A549 (cell line): ENCODE measurements around the gene TRAPPC6A. TPM values are rescaled to one million over a fixed set of nuclear protein-coding genes. Genes with fewer than 3 reads are reported as not detected.

ENCODE experiments used
- ATAC-seq, 2 experiments: fragments of 200-7000 bp in 1 of 2; fragments of >200 bp in 1 of 2; cut with Nextera tagmentation in 1 of 2; cut with Tn5 transposase in 1 of 2; 3 replicates each; pipeline versions ENCODE4 v1.8.0 to v1.9.1; 2018 to 2020; ENCODE audit warnings: mild to moderate bottlenecking in 1 of 2, moderate library complexity in 1 of 2
- CTCF ChIA-PET: fragments of 300-600 bp; sonication (Branson Sonifier 250); formaldehyde crosslinking; extraction: SDS; loops from one replicate; lab custom pipeline; 2021; ENCODE audit warnings: antibody characterized with exemption, inconsistent platforms; lab: Yijun Ruan, JAX
- POLR2A ChIA-PET: fragments of 350-600 bp; formaldehyde crosslinking; extraction: SDS; loops from one replicate; lab custom pipeline; 2021; ENCODE audit warnings: antibody characterized with exemption, inconsistent platforms; lab: Yijun Ruan, JAX
- DNase-seq, 2 experiments: peaks; one replicate each; pipeline versions ENCODE4 v3.0.0 to v3.0.0-alpha.2; 2011 to 2016; ENCODE audit warnings: low read depth in 1 of 2, low spot score in 1 of 2
- FAIRE-seq: peaks from 2 replicates; lab custom pipeline; 2011; peaks lifted over from hg19 to GRCh38; lab: Jason Lieb, UNC
- H3K27ac ChIP-seq, 2 experiments: fragments of >200 bp; sonication (Bioruptor Twin); formaldehyde crosslinking; 3 replicates each; pipeline ENCODE4 v1.5.1; 2016 to 2017
- H3K4me1 ChIP-seq: fragments of >200 bp; sonication (Bioruptor Twin); formaldehyde crosslinking; 3 replicates; pipeline ENCODE4 v1.6.1; 2016
- H3K4me2 ChIP-seq: fragments of >200 bp; sonication (Bioruptor Twin); formaldehyde crosslinking; 3 replicates; pipeline ENCODE4 v1.6.1; 2016
- H3K4me3 ChIP-seq: fragments of >200 bp; sonication (Bioruptor Twin); formaldehyde crosslinking; 3 replicates; pipeline ENCODE4 v1.5.1; 2016
- H3K9me3 ChIP-seq: fragments of >200 bp; sonication (Bioruptor Twin); formaldehyde crosslinking; 3 replicates; pipeline ENCODE4 v1.6.1; 2016
- ATOH8 ChIP-seq: fragments of 250-450 bp; sonication (Bioruptor Pico); IDR thresholded peaks from 2 replicates; pipeline ENCODE4 v1.5.0; 2020; ENCODE audit warnings: low read depth, mild to moderate bottlenecking, moderate library complexity
- BCL3 ChIP-seq: fragments of >200 bp; sonication (Bioruptor Twin); formaldehyde crosslinking; IDR thresholded peaks from 3 replicates; pipeline ENCODE4 v1.6.1; 2016
- BHLHE40 ChIP-seq: IDR thresholded peaks from 2 replicates; pipeline ENCODE4 v1.6.1; 2012; ENCODE audit warnings: low read depth, low read length, inconsistent platforms
- CBX8 ChIP-seq: fragments of 200-600 bp; sonication (generic); IDR thresholded peaks from 2 replicates; pipeline ENCODE4 v1.6.1; 2016
- CEBPB ChIP-seq, 2 experiments: fragments of >200 bp in 1 of 2; sonication (Bioruptor Twin) in 1 of 2; formaldehyde crosslinking in 1 of 2; IDR thresholded peaks; 2 replicates each; pipeline ENCODE4 v1.6.1; 2012 to 2016
- CHD2 ChIP-seq: fragments of 150-350 bp; IDR thresholded peaks from 2 replicates; pipeline ENCODE4 v1.6.1; 2014; ENCODE audit warnings: low read length; ENCODE audit not compliant: partially characterized antibody
- CTCF ChIP-seq: fragments of >200 bp; sonication (Bioruptor Twin); formaldehyde crosslinking; IDR thresholded peaks from 3 replicates; pipeline ENCODE4 v1.5.1; 2016
- FOSB ChIP-seq: fragments of 250-450 bp; sonication (Bioruptor Pico); IDR thresholded peaks from 2 replicates; pipeline ENCODE4 v1.5.0; 2020; ENCODE audit warnings: mild to moderate bottlenecking, moderate library complexity
- FOSL2 ChIP-seq, 2 experiments: fragments of 450-650 bp in 1 of 2; fragments of >200 bp in 1 of 2; sonication (Bioruptor Twin) in 1 of 2; formaldehyde crosslinking; IDR thresholded peaks; 2 replicates each; pipeline versions ENCODE4 v1.5.0 to v1.6.1; 2016 to 2020; ENCODE audit warnings: mild to moderate bottlenecking in 1 of 2, moderate library complexity in 1 of 2
- GATA3 ChIP-seq: IDR thresholded peaks from 2 replicates; pipeline ENCODE4 v1.6.1; 2012; ENCODE audit warnings: borderline replicate concordance
- HDAC2 ChIP-seq: fragments of 200-600 bp; sonication (generic); IDR thresholded peaks from 2 replicates; pipeline ENCODE4 v1.6.1; 2016
- HES2 ChIP-seq: fragments of >200 bp; sonication (Bioruptor Twin); formaldehyde crosslinking; IDR thresholded peaks from 2 replicates; pipeline ENCODE4 v1.6.1; 2016
- HEYL ChIP-seq: fragments of 250-450 bp; sonication (Bioruptor Pico); IDR thresholded peaks from 2 replicates; pipeline ENCODE4 v1.8.0; 2021; ENCODE audit warnings: mild to moderate bottlenecking, moderate library complexity
- KDM1A ChIP-seq: fragments of 200-600 bp; sonication (generic); IDR thresholded peaks from 2 replicates; pipeline ENCODE4 v1.6.1; 2016; ENCODE audit warnings: low read depth, mild to moderate bottlenecking
- MAFK ChIP-seq: fragments of 450-650 bp; IDR thresholded peaks from 2 replicates; pipeline ENCODE4 v1.6.1; 2014; ENCODE audit not compliant: partially characterized antibody
- NR3C1 ChIP-seq: fragments of >200 bp; sonication (Bioruptor Twin); formaldehyde crosslinking; IDR thresholded peaks from 3 replicates; pipeline ENCODE4 v1.6.1; 2017
- POLR2AphosphoS2 ChIP-seq: conservative IDR thresholded peaks from 2 replicates; pipeline ENCODE4 v1.6.1; 2012; ENCODE audit warnings: low read length, improper control_type of control experiment, inconsistent platforms
- RAD21 ChIP-seq, 2 experiments: fragments of >200 bp in 1 of 2; sonication (Bioruptor Twin) in 1 of 2; formaldehyde crosslinking in 1 of 2; IDR thresholded peaks in 1 of 2; conservative IDR thresholded peaks in 1 of 2; 2 replicates in 1 of 2; 3 replicates in 1 of 2; pipeline ENCODE4 v1.6.1; 2012 to 2018; ENCODE audit warnings: inconsistent platforms in 1 of 2
- RCOR1 ChIP-seq: fragments of 150-350 bp; IDR thresholded peaks from 2 replicates; pipeline ENCODE4 v1.6.1; 2014; ENCODE audit warnings: antibody characterized with exemption, low read length, low read depth
- RFX5 ChIP-seq: fragments of 450-650 bp; IDR thresholded peaks from 2 replicates; pipeline ENCODE4 v1.7.1; 2014; ENCODE audit warnings: antibody characterized with exemption, mild to moderate bottlenecking, moderate library complexity
- SMC3 ChIP-seq: fragments of >200 bp; sonication (Bioruptor Twin); formaldehyde crosslinking; IDR thresholded peaks from 3 replicates; pipeline ENCODE4 v1.6.1; 2018; ENCODE audit warnings: inconsistent platforms
- ZNF302 ChIP-seq: fragments of 250-450 bp; sonication (Bioruptor Pico); IDR thresholded peaks from 2 replicates; pipeline ENCODE4 v1.9.0; 2021; ENCODE audit warnings: inconsistent platforms, mild to moderate bottlenecking, moderate library complexity
- WGBS: methylation state at CpG from one replicate; pipeline ENCODE4 v1.1.6; 2017; ENCODE audit errors: missing lambda C conversion rate; 5-methylcytosine and 5-hydroxymethylcytosine counted together
- polyA plus RNA-seq, 4 experiments: library from polyadenylated mRNA; depleted of rRNA in 3 of 4; stranded (reverse); fragments of >200 nt; fragmentation: RNase III in 1 of 4; extraction: RNeasy Plus Mini Kit Qiagen cat#74134 plus additional on column Dnase treatment in 1 of 4; gene quantifications; 2 replicates in 3 of 4; 3 replicates in 1 of 4; pipeline ENCODE4 v1.2.3, GENCODE V29; 2011 to 2017

The TRAPPC6A gene
- polyA plus RNA-seq, 2 of the 4 experiments (the other 2 are of a cell fraction), result 28.5 to 29.8 TPM

- WGBS, result 90% methylated on average over 6 of the region's 6 CpGs
- H3K4me2 ChIP-seq, result no peak overlapping the region
- CTCF ChIA-PET, result interaction anchor here (1.0 to 3.1 kb wide), 3 partner anchors 10 to 199 kb away, joined by 3 to 11 read pairs (median 8); no protein-coding TSS in a partner anchor
- no peak for FAIRE-seq
- ATAC-seq, result no peak
- no peaks in the 10 kb centered on the region for H3K9me3 ChIP-seq
- H3K27ac ChIP-seq, result no peak overlapping the region
- H3K4me3 ChIP-seq, result no peak overlapping the region
- TF ChIP-seq MAFK, result no peak
- no peak for TF ChIP-seq ATOH8 (CRISPR knock-in tag)
- TF ChIP-seq CEBPB (IDR thresholded peaks at IDR 0.05), result no peak
- no peak for TF ChIP-seq CBX8
- no peak for TF ChIP-seq POLR2AphosphoS2
- TF ChIP-seq FOSL2 (IDR thresholded peaks at IDR 0.05), result no peak
- no peak for TF ChIP-seq FOSL2 (CRISPR knock-in tag; IDR thresholded peaks at IDR 0.05)
- TF ChIP-seq KDM1A, result no peak
- TF ChIP-seq BCL3, result no peak
- no peak for TF ChIP-seq HES2
- TF ChIP-seq NR3C1, result no peak
- TF ChIP-seq ZNF302 (CRISPR knock-in tag), result no peak
- TF ChIP-seq, all 56 proteins: peak for 0
- H3K4me1 ChIP-seq, result no peaks in the 10 kb centered on the region
- POLR2A ChIA-PET, result no interaction called here
- DNase-seq, result no peak
Measured at GRCh38 chr19:45202637-45203036, 24.6 kb upstream of the TRAPPC6A start.

GRCh38 chr19:45200568-45200967 is 22.5 kb upstream of the TRAPPC6A start:
- 60% methylated on average over 4 of the region's 4 CpGs for WGBS
- Histone ChIP-seq H3K9me3 (no peaks in the 10 kb centered on the region), H3K4me3 (no peak overlapping the region), H3K4me1 (peaks cover 5% of the 10 kb centered on the region; the same call in 1 of the 3 replicates), H3K27ac (no peak overlapping the region), H3K4me2 (no peak overlapping the region)
- ATAC-seq (peak; percentile 63 to 84; a peak in 4 of 6 replicates), DNase-seq (peak in 1 of 2 experiments; percentile 74), FAIRE-seq (peak; percentile 51)
- CTCF ChIA-PET, result interaction anchor here (0.8 to 3.1 kb wide), 16 partner anchors 10 to 285 kb away, joined by 3 to 11 read pairs (median 5); partner anchors contain the start of genes BLOC1S3, PPP1R13L and TRAPPC6A
- TF ChIP-seq GATA3, result no peak
- peak; percentile 63 to 82 for TF ChIP-seq RAD21 (conservative IDR thresholded peaks at IDR 0.05 in 1 of 2, IDR thresholded peaks at IDR 0.05 in 1 of 2)
- no peak for TF ChIP-seq RCOR1
- peak; percentile 48 for TF ChIP-seq CTCF
- no peak for TF ChIP-seq BHLHE40
- no peak for TF ChIP-seq FOSB
- TF ChIP-seq SMC3, result peak; percentile 46; the same call in 2 of the 3 replicates
- no peak for TF ChIP-seq RFX5
- no peak for TF ChIP-seq KDM1A
- TF ChIP-seq CBX8, result no peak
- no peak for TF ChIP-seq BCL3
- no peak for TF ChIP-seq HDAC2
- no peak for TF ChIP-seq NR3C1
- TF ChIP-seq HEYL (CRISPR knock-in tag), result no peak
- no peak for TF ChIP-seq HES2
- no peak for TF ChIP-seq CHD2
- POLR2A ChIA-PET, result no interaction called here
